CD14-positive monocyte (primary cell): Measurements from ENCODE around the gene IGFBP2. TPM values are rescaled to one million over a fixed set of nuclear protein-coding genes. Genes with fewer than 3 reads are reported as not detected.

Experiments
- DNase-seq, 3 donors: peaks; one replicate each; pipeline ENCODE4 v3.0.0-alpha.2; 2011 to 2022
- H2AFZ ChIP-seq: 2 replicates; pipeline ENCODE4 v1.6.0; 2012; ENCODE audit warnings: mild to moderate bottlenecking, low read depth, low read length, inconsistent platforms; ENCODE audit not compliant: insufficient read depth, poor library complexity, severe bottlenecking
- H3K27ac ChIP-seq, 2 donors: 1 replicate in 1 of 2; 2 replicates in 1 of 2; pipeline ENCODE4 v1.5.1; 2012 to 2013; ENCODE audit warnings: low read length in 2 of 2, control low read depth in 1 of 2, inconsistent platforms in 1 of 2, low read depth in 1 of 2, mild to moderate bottlenecking in 1 of 2
- H3K27me3 ChIP-seq, 2 donors: one replicate each; pipeline versions ENCODE4 v1.6.0 to v1.6.1; 2011 to 2013; ENCODE audit warnings: low read length in 2 of 2; ENCODE audit not compliant: control insufficient read depth in 2 of 2, insufficient read depth in 2 of 2
- H3K36me3 ChIP-seq, 2 donors: replicated peaks in 1 of 2; 1 replicate in 1 of 2; 2 replicates in 1 of 2; pipeline versions ENCODE4 v1.5.1 to v1.6.1; 2012 to 2013; ENCODE audit warnings: low read length in 2 of 2, control low read depth in 1 of 2, inconsistent platforms in 1 of 2, mild to moderate bottlenecking in 1 of 2; ENCODE audit not compliant: insufficient read depth in 2 of 2, control insufficient read depth in 1 of 2
- H3K4me1 ChIP-seq, 2 donors: 1 replicate in 1 of 2; 2 replicates in 1 of 2; pipeline versions ENCODE4 v1.5.1 to v1.6.1; 2012 to 2013; ENCODE audit warnings: low read length in 2 of 2, control low read depth in 1 of 2, inconsistent platforms in 1 of 2, mild to moderate bottlenecking in 1 of 2, moderate library complexity in 1 of 2; ENCODE audit not compliant: insufficient read depth in 2 of 2, control insufficient read depth in 1 of 2
- H3K4me2 ChIP-seq: replicated peaks from 2 replicates; pipeline ENCODE3; 2012; ENCODE audit warnings: low read length, moderate library complexity, mild to moderate bottlenecking; ENCODE audit not compliant: poor library complexity, severe bottlenecking; ENCODE audit errors: extremely low read depth
- H3K4me3 ChIP-seq, 3 experiments: fragments of 200-600 bp in 1 of 3; sonication (generic) in 1 of 3; replicated peaks in 1 of 3; 1 replicate in 2 of 3; 2 replicates in 1 of 3; pipeline ENCODE4 v1.5.1; 2011 to 2013; ENCODE audit warnings: low read length in 3 of 3, mild to moderate bottlenecking in 3 of 3, control low read depth in 2 of 3, low read depth in 2 of 3, inconsistent platforms in 1 of 3, moderate library complexity in 1 of 3
- H3K79me2 ChIP-seq: 2 replicates; pipeline ENCODE4 v1.6.0; 2012; ENCODE audit warnings: mild to moderate bottlenecking, control low read depth, inconsistent platforms, low read length, moderate library complexity; ENCODE audit not compliant: insufficient read depth
- H3K9ac ChIP-seq: 2 replicates; pipeline ENCODE4 v1.6.0; 2017; ENCODE audit warnings: low read length, mild to moderate bottlenecking; ENCODE audit not compliant: insufficient read depth, poor library complexity, severe bottlenecking
- H3K9me3 ChIP-seq, 2 donors: replicated peaks in 1 of 2; 1 replicate in 1 of 2; 2 replicates in 1 of 2; pipeline versions ENCODE4 v1.5.1 to v1.6.1; 2012 to 2013; ENCODE audit warnings: low read length in 2 of 2, control low read depth in 1 of 2; ENCODE audit not compliant: control insufficient read depth in 1 of 2, insufficient read depth in 1 of 2
- H4K20me1 ChIP-seq: 2 replicates; pipeline ENCODE4 v1.6.0; 2012; ENCODE audit warnings: mild to moderate bottlenecking, low read length, control low read depth, moderate library complexity; ENCODE audit not compliant: insufficient read depth
- H3K27ac Mint-ChIP-seq, 7 donors: one replicate each; pipeline ENCODE4 v1.8.0; 2020; ENCODE audit warnings: mild to moderate bottlenecking in 7 of 7, mixed read lengths in 7 of 7, moderate library complexity in 6 of 7, inconsistent platforms in 2 of 7
- H3K27me3 Mint-ChIP-seq, 3 donors: one replicate each; pipeline ENCODE4 v1.8.0; 2021 to 2022; ENCODE audit warnings: low read depth in 3 of 3, mild to moderate bottlenecking in 3 of 3, mixed read lengths in 3 of 3, moderate library complexity in 3 of 3, inconsistent platforms in 1 of 3
- H3K36me3 Mint-ChIP-seq, 2 donors: one replicate each; pipeline ENCODE4 v1.8.0; 2020; ENCODE audit warnings: mixed read lengths in 2 of 2, inconsistent platforms in 1 of 2, mild to moderate bottlenecking in 1 of 2
- H3K4me1 Mint-ChIP-seq: one replicate; pipeline ENCODE4 v1.8.0; 2020; ENCODE audit warnings: mild to moderate bottlenecking, mixed read lengths
- H3K4me3 Mint-ChIP-seq, 2 donors: one replicate each; pipeline ENCODE4 v1.8.0; 2020; ENCODE audit warnings: mild to moderate bottlenecking in 2 of 2, mixed read lengths in 2 of 2, moderate library complexity in 1 of 2
- H3K9me3 Mint-ChIP-seq, 7 donors: one replicate each; pipeline ENCODE4 v1.8.0; 2020 to 2022; ENCODE audit warnings: mixed read lengths in 7 of 7, mild to moderate bottlenecking in 6 of 7, moderate library complexity in 6 of 7, inconsistent platforms in 2 of 7
- CTCF ChIP-seq: fragments of 200-600 bp; IDR thresholded peaks from one replicate; pipeline ENCODE4 v1.8.0; 2022; ENCODE audit warnings: antibody characterized with exemption, mild to moderate bottlenecking
- whole genome bisulfite sequencing: methylation state at CpG from one replicate; pipeline ENCODE4 v1.1.5; 2013; ENCODE audit warnings: missing lambda C conversion rate; ENCODE audit not compliant: insufficient coverage; 5-methylcytosine and 5-hydroxymethylcytosine counted together
- intact Hi-C, 2 donors: fragments of 100-400 bp; cut with micrococcal nuclease; formaldehyde crosslinking; loops; one replicate each; pipeline versions ENCODE4 v1.15.0 to v1.15.1; 2023
- polyA plus RNA-seq, 3 donors: library from polyadenylated mRNA; depleted of rRNA in 1 of 3; unstranded in 2 of 3; stranded (reverse) in 1 of 3; fragments of 300-500 nt in 2 of 3; fragments of >200 nt in 1 of 3; fragmentation: Illumina TruSeq in 2 of 3; gene quantifications; 1 replicate in 2 of 3; 2 replicates in 1 of 3; pipeline ENCODE4 v1.2.3, GENCODE V29; 2012 to 2021

IGFBP2 gene
- polyA plus RNA-seq, 3 donors: 1.6 TPM; not detected in 2

- intact Hi-C loops: no loop called here
- Mint-ChIP-seq H3K9me3 (peaks cover 0 to 2% (median 0%) of the 10 kb centered on the region in 7 donors), H3K27me3 (peaks cover 0 to 17% (median 0%) of the 10 kb centered on the region in 3 donors), H3K4me3 (no peak overlapping the region), H3K36me3 (no peaks in the 10 kb centered on the region), H3K27ac (no peak overlapping the region), H3K4me1 (no peaks in the 10 kb centered on the region)
- TF ChIP-seq CTCF: no peak
- Histone ChIP-seq H3K4me1 (no peaks in the 10 kb centered on the region), H3K27me3 (peaks cover 43 to 48% of the 10 kb centered on the region in 2 donors), H3K27ac (no peak overlapping the region), H3K9ac (no peak overlapping the region), H3K9me3 (no peaks in the 10 kb centered on the region), H3K4me3 (no peak overlapping the region), H3K79me2 (no peaks in the 10 kb centered on the region), H3K36me3 (no peaks in the 10 kb centered on the region), H2AFZ (no peak overlapping the region), H3K4me2 (no peak overlapping the region), H4K20me1 (no peaks in the 10 kb centered on the region)
- 93% methylated on average over 2 of the region's 5 CpGs for WGBS
- DNase-seq: no peak
These were observed 67.6 kb downstream of the IGFBP2 start for GRCh38 chr2:216700781-216701180.

GRCh38 chr2:216701544-216701943 is 68.3 kb downstream of the IGFBP2 start:
- Mint-ChIP-seq H3K4me1 (no peaks in the 10 kb centered on the region), H3K27ac (no peak overlapping the region), H3K9me3 (no peaks in the 10 kb centered on the region), H3K27me3 (peaks cover 0 to 10% (median 0%) of the 10 kb centered on the region in 3 donors), H3K4me3 (no peak overlapping the region), H3K36me3 (no peaks in the 10 kb centered on the region)
- Histone ChIP-seq H3K36me3 (no peaks in the 10 kb centered on the region), H2AFZ (no peak overlapping the region), H3K4me3 (no peak overlapping the region), H3K27me3 (peaks cover 35 to 40% of the 10 kb centered on the region in 2 donors), H4K20me1 (no peaks in the 10 kb centered on the region), H3K9ac (no peak overlapping the region), H3K79me2 (no peaks in the 10 kb centered on the region), H3K4me2 (no peak overlapping the region), H3K27ac (no peak overlapping the region), H3K4me1 (no peaks in the 10 kb centered on the region), H3K9me3 (no peaks in the 10 kb centered on the region)
- no peak for DNase-seq
- intact Hi-C loops: no loop called here
- WGBS: 84% methylated on average over 2 of the region's 7 CpGs
- no peak for TF ChIP-seq CTCF
